ENCODE data around the gene FAU. TPM values are rescaled to one million over a fixed set of nuclear protein-coding genes. Genes with fewer than 3 reads are reported as not detected.

The FAU gene
- total and polyA plus RNA-seq, 2 of the 13 experiments (the other 11 are each of a cell fraction or from before 2014, with no cell fraction given), result 374 to 869 TPM

- TF ChIP-seq CREB3 (CRISPR knock-in tag; IDR thresholded peaks at IDR 0.05) (no peak), SRSF4 (IDR thresholded peaks at IDR 0.05; ENCODE audit: low read depth, low read length, poor library complexity, severe bottlenecking) (peak; percentile 73), ZNF879 (CRISPR knock-in tag; IDR thresholded peaks at IDR 0.05) (no peak), MLX (CRISPR knock-in tag; IDR thresholded peaks at IDR 0.05) (no peak), ZNF280D (CRISPR knock-in tag; IDR thresholded peaks at IDR 0.05) (no peak), ZNF713 (CRISPR knock-in tag; IDR thresholded peaks at IDR 0.05) (no peak), ISL2 (CRISPR knock-in tag; IDR thresholded peaks at IDR 0.05) (peak; percentile 74), NFRKB (IDR thresholded peaks at IDR 0.05) (no peak), ZBTB7B (CRISPR knock-in tag; IDR thresholded peaks at IDR 0.05) (no peak), RBM22 (optimal IDR thresholded peaks at IDR 0.05; ENCODE audit: low read length) (peak; percentile 66), ZNF883 (CRISPR knock-in tag; IDR thresholded peaks at IDR 0.05; ENCODE audit: not compliant biosample characterization) (no peak), ZNF562 (CRISPR knock-in tag; IDR thresholded peaks at IDR 0.05; ENCODE audit: borderline replicate concordance) (no peak), SALL1 (CRISPR knock-in tag; IDR thresholded peaks at IDR 0.05) (peak; percentile 88), ATF4 (CRISPR knock-in tag; IDR thresholded peaks at IDR 0.05) (peak in 1 of 2 experiments; percentile 90; a peak in 2 of 4 replicates), ZNF891 (CRISPR knock-in tag; IDR thresholded peaks at IDR 0.05) (no peak), NONO (IDR thresholded peaks at IDR 0.05) (no peak), NONO (CRISPR knock-in tag; conservative IDR thresholded peaks at IDR 0.05) (peak; percentile 86; the same call in 1 of the 2 replicates), STAT6 (CRISPR knock-in tag; IDR thresholded peaks at IDR 0.05; ENCODE audit: borderline replicate concordance) (no peak)
- TF ChIP-seq, protein P1, sequence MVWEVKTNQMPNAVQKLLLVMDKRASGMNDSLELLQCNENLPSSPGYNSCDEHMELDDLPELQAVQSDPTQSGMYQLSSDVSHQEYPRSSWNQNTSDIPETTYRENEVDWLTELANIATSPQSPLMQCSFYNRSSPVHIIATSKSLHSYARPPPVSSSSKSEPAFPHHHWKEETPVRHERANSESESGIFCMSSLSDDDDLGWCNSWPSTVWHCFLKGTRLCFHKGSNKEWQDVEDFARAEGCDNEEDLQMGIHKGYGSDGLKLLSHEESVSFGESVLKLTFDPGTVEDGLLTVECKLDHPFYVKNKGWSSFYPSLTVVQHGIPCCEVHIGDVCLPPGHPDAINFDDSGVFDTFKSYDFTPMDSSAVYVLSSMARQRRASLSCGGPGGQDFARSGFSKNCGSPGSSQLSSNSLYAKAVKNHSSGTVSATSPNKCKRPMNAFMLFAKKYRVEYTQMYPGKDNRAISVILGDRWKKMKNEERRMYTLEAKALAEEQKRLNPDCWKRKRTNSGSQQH (CRISPR knock-in tag; IDR thresholded peaks at IDR 0.05; ENCODE audit: low read depth), result no peak
Observed at GRCh38 chr11:65117206-65118096, 4.5 kb downstream of the FAU start, which contains the start of gene ZNHIT2 (continued).

All from HepG2 (cell line).